Activated effector memory CD4-positive, alpha-beta T cell treated with Interleukin-2 at 50 U/mL for 16 hours (primary cell): ENCODE data around the gene HOXB7.

ENCODE experiments used
- DNase-seq: peaks from one replicate; pipeline ENCODE4 v3.0.0-alpha.2; 2020

The HOXB7 gene

DNA sequence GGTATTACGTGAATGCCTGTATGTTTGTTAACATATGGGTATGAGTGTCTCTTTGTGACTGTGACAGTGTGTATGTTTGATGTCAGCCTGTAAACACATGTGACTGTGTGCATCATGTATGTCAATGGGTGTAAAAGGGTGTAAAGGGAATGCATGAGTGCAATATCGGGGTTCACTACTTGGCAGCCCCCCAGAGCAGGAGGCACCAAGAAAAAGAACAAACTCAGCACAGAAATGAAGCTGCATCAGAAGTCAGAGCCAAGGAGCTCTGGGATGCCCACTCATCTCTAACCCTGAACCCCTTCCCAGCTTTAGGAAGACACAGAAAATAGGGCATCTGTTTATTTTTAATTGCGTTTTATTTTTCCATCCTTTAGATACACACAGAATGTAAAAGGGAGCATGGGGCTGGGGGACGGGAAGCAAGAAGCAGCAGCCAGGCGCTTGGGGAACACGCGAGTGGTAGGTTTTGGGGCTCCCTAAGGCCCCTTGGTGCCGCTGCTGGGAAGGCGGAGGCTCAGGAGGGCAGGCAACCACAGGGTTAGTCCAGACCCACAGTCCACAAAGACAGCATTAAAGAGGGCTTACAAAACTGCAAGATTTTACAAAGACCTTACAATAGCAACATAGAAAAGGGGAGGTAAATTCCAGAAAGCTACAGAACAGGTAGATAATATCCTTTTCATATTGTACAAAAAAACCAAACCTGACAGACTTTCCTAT is 3.8 kb downstream of the HOXB7 start:
- no peak for DNase-seq

DNA sequence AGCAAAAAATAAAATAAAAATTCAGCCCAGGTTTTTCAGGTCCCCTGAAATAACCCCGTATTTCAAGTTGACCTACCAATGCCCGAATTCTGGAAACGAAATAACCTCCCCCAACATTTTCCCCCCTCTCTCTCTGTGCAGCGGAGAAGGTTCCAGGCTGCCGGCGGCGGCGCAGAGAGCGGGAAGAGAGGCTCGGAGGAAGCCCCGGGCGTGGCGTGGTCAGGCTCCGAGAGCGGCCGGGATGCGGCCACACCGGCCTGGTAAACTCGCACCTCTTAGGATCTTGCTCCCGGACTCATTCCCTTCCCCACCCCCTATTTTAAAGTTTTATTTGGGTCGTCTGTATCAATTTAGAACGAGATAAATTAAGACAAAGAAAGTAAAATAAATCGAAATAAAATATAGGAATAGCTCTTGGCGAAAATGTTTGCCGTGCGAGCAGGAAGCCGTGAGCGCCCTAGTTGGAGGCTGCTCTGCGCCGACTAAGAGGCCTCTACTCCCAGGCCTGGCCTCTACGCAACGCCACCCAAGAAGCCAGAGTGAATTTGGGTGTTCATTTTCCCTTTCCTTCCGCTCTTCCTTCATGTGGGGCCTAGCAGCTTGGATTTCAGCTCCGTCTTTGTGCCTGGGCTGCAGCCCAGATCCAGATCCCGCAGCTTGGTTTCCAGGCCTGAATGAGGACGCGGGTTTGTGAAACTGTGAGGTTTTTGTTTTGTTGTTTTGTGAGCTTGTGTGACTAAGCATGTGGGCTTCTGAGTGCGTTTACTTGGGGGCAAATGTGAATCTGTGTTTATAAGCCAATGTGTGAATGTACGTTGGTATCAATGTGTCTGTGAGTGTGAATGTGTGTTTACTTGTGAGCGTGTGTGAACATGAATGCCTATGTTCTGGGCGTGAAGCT is 4.6 kb downstream of the HOXB7 start:
- DNase-seq, result no peak

DNA sequence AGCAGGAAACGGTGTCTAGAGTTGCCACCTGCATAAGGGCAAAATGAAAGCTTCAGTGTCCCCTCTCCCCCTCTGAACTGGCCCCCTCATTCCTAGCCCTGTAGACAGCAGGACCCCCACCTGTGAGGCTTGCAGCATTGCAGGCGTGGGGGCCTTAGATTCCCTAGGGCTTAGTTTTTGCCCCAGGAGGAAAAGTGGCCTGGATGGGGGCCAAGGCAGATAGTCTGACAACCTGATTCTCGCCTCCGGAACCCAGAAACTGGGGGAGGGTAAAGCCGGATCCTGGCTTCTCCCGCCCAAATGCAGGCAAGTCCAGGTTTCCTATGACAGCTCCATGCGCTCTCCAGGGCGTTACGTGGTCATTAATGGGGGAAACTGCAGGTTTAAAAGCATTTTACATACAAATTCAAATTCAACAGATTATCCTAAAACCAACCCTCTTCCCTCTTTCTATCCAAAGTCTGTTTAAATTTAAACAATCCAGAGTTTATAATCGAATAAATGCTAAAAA is 5.4 kb downstream of the HOXB7 start:
- no peak for DNase-seq

DNA sequence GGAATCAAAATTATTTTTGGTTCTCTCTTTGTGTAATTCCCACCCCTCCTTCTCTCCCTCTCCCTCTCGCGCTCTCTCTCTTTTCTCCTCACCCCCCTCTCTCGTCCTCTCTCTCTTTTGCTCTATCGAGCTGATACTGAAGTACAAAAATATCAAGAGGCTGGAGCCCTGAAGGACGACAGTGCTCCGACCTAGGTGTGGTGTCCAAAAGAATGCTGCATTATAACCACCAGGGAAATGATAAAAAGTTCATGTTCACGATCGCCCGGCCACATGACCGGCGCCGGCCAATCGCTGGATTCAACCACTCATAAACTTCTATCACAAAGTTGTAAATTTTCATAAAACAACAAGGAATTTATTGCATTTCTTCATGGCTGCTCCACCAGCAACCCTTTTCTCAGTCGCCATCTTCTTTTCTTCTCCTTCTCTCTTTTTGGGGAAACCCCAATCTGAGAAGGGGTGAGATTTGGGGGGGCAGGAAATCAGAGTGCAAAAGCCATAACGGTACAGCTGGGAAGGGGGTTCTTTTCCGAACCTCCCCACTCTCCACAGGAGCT is 6.0 kb downstream of the HOXB7 start, which contains the start of gene HOXB6:
HOXB6 (minus strand) TSS at position 217 of the 560 bp plus-strand sequence. CDS start 6,836 bp downstream, outside the sequence.
- no peak for DNase-seq

DNA sequence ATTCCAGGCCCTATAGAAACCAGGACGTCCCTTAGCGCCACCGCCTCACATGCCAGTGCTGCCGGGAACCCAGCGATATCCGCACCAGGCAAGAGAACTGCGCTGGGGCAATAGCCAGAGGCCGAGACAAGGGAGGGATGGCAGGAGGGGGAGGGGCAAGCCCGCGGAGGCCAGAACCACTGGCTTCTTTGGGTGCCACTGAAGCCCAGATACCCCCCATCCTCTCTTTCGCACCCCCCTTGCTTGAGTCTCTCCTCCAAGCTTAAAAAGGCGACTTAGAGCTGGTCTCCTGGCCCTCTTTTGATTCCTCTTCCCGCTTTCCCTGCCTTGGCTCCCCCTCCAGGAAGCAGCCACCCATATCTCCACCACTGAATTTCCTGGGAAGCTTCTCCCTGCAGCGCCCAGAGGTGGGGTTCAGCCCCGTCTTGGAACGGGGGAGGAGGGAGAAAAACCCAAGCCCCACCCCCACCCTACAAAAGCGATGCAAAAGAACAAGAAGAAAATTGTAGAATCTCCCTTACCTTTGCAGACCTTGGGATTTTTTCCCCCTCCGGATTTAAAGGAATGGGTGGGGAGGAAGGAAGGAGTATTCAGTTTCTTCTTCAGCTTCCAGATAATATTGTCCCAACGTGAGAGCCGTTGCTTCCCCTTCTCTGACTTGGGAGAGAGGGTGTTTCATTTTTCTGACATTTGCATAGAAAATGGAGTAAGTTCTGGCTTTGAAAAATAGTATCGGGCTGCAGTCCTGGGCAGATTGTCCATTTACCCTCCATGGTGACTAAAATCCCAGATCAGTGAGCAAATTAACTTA is 6.7 kb downstream of the HOXB7 start:
- DNase-seq, result no peak

DNA sequence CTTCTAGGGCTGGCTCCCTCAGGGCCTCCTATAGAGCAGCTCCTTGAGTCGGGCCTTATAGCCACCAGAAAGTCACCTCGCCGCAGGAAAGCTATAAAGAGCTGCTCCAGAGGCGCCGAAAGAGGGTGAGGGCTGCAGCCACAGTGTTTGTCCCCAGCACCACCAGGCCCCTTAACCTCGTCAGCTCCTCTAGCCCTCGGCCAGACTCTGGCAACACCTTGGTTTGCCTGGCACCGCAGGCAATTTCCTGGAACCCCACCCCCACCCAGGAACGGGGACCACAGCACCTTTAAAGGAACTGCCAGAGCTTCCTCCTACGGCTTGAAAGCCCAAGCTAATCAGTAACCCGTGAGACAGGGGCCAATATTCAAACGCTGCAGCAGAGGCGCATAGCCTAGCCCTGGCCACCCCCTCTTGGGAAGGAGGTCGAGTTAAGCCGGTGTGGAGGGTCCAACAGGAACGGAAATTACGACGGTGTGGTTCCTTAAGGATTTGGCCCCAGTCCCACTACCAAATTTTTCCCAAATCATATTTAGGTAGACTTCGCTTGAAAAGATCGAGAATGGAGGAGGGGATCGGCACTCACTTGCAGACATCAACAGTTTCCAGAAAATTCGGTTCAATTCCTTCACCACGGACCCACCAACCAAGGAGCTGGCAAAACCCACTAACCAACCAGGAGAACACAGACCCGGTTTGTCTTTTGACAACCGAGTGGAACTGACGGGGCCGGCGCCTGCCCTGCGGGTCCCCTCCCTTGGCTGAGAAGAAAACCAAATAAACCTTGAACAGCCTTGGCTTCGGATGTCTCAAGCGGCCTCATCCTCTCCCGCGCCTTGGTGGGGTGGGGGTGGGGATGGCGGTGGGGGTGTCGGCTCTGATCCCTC is 9.0 kb downstream of the HOXB7 start:
- no peak for DNase-seq

DNA sequence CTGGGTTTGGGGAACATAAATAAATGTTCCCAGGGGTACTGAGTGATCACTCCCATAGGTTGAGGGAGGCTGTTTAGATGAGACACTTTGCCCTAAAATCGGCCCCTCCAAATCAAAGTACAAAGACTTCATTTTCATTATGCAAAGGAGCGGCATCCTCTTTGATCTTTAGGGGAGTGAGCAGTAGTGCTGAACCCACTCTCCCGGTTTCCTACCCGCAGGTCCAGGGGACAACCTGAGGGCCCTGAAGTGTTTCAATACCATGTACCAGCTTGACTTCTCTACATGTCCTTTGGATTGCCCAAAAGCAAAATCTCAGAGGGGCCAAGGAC is 9.6 kb downstream of the HOXB7 start:
- DNase-seq, result no peak

DNA sequence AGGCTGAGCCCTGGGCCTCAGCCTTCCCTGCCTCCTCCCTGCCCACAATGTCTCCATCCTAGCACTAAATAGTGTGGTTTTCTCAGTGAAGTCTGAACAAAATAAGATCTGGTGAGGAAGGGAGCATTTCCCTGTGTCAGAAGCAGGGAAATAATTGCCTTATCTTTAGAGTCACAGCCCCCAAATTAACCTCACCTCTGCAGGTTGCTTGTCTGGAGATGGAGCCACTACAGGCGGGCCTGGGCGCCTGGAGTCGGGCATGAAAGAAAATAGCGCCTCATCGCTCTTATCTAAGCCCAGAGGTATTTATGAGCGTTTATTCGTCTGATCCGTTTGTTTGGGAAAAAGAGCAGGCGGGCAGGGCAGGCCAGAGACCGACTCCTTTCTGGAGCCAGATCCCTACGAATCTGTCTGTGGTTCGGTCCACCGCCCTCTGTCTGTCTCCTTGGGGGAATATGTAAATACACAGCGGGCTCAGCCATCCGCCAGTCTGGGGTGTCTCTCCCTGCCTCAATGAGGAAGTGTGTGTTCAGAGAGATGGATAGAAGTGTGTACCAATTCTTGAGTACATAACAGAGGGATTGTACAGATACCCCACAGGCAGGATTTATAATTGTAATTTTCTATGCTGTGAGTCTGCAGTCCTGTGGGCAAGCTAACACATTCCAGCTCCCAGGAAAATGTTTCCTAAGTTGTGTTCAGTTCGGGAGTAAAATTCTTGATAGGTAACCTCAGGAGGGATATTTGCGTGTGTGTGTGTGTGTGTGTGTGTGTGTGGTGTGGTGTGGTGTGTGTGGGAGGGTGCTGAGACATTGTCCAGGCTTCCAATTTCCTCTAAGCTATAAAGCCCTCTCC is 10.3 kb downstream of the HOXB7 start:
- DNase-seq, result no peak

DNA sequence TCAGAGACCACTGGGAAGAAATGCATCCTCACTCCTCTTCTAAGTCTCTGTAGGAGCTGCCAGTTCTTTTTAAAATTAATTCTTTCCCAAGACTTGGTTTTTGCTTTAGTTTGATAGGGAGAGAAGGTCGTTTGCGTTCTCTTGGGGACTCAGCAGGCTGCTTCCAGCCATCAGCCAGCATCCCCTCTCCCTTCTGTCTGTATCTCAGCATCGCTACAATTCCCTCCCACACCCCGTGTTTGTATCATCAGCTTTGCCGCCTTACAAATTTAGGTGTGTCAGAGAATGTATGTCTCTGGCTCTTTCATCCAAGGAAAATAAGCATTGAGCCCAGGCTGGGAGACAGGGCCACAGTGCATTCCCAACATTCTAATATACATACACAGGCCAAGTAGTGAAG is 11.5 kb downstream of the HOXB7 start:
- DNase-seq, result no peak

DNA sequence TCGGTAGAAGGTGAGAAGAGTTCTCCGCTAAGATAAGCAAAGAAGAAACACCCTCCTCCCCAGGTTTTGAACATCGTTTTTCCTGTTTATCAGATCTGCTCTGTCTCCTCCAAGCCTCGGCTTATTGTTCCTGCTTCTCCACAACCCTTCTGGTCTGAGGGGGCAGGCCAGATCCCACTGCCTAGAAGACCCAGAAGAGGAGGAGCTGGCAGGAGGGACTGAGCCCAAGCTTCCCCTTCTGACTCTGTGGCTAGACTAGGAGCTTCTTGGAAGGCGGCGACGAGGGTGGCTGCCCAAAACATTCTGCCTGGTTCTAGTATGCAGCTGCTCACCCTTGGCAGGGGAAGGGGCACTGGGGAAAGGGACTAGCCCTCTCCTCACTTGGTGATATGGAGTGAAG is 12.1 kb downstream of the HOXB7 start:
- DNase-seq, result no peak

DNA sequence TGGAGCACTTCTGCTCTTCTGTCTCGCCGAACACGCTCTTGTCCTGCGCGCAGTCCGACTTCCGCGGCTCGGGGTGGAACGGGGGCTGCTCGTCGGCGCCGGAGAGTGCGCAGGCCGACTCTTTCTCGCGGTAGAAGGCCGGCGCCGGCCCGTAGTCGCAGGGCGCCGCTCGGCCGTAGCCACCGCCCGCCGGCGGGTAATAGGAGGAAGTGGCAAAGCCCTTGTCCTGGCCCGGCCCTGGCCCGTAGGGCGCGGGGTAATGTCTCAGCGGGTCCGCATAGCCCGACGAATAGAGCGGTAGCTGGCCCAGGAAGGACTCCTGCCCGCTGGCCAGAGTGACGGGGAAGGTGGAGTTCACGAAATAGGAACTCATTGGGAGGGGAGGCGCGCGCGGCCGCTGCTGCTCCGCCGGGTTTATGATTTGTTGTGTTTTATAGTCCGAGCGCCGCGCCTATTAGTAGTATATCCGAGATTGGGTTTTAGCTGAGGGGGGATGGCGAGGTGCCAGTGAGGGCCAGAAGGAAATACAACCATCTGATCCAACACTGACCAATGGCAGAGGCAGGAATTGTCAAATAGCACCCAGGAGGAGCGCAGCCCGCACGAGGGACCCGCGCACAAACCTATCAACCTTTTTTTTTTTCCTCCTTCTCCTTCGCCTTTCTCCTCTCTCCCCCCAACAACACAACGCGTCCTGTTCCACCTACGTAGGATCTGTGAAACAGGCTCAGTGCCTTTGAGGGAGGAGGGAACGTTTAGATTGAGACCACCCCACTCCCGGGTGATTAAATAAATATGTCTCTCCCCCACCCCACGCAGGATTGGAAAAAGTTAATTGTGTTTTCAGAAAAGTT is 12.8 kb downstream of the HOXB7 start:
- no peak for DNase-seq

DNA sequence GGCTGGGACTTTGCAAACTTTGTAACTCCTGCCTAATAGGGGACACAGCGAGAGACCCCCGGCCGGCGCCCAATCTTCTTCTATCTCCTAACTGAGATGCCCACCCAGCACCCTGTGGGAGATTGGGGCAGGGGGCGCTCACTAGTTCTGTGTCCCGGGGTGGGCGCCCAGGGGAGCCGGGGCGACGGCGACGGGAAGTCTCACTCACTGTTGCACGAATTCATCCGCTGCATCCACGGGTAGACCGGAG is 13.4 kb downstream of the HOXB7 start:
- no peak for DNase-seq

DNA sequence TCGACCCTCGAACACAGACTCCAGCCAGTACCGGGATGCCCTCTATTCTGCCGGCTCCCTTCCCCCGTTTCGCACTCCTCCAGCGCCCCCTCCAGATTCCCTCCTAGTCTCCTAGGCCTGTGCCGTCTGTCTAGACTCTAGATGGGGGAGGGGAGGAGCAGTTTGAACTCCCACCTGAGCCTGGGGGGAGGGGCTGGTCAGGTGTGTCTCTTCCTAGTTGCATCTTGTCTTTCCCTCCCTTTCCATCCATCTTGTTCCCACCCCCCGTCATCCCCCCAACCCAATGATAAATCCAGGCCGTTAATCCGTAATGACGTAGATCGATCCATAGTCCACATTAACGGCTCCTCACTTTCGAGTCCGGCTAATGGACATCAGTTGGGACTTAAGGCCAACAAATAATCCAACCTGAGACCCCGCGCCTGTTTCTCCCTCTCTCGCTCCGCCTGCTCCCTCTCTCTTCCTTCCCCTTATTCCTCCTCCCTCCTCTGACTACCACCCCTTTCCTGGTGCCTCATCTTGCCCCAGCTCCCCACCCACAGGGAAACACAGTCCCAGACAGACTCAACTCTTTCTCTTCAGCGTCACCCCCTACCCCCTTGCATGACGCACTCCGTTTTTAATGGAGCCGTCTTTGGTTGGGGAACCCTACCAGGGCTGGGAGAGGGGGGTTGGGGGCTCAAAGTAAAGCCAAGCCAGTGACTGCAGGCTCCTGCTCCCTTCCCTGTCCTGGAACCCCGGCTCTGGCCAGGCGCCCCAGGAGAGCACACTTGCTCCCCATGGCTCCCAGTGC is 13.9 kb downstream of the HOXB7 start:
- no peak for DNase-seq

DNA sequence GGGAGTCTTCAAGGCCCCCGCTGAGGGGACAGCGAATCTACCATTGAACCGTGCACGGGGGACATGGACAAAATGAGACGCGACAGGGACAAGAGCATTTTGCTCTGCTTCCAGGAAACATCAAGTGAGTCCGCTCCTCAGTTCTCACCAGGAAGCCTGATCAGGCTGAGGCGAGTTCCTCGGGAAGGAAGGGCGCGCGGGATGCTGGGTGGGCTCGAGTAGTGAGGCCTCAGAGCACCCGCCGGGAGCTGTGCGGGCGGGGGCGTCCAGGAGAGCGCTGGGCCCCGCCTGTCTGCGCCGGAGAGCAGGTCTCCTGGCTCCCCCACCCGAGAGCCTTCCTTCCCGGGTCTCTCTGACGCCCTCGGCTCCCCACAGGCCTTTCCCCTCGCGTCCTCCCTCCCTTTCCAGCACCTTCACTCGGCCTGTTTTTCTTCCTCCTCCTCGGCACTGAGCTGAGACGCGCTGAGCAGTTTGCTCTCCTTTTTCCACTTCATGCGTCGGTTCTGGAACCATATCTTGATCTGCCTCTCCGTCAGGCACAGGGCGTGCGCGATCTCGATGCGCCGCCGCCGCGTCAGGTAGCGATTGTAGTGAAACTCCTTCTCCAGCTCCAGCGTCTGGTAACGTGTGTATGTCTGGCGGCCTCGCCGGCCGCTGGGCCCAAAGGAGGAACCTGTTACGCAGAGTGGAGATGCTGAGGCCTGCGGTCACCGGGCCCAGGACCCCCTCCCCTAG is 14.7 kb downstream of the HOXB7 start:
- DNase-seq, result no peak

DNA sequence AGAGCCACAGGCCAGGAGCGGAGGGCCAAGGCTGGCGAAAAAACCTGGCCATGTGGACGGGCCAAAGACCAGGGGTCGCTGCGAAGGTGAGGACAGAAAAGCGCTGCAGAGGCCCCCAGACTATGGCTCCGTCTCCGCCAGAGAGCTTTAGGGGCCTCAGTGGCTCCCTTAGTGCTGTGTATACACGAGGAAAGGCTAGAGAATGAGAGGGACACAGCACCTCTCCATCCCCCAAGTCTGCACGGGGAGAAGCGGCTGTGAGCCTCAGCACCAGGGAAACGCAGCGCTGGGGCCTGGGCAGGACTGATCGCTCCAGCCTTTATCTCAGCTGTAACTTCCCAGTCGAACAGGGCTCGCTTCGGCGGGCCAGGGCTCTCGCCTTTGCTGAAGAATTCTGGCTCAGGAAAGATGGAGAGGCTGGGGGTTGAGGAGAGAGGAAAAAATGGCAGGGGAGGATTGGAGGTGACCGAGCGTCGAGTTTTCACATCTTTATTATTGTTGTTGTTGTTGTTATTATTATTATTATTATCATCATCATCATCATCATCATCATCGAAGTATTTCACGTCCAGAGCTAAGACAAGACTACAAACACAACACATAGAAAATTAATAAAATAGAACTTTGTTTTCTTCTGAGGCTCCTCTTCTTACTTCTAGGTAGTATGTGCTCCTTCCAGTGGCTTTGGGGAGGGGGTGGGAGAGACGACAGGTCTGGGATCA is 15.4 kb downstream of the HOXB7 start:
- no peak for DNase-seq

DNA sequence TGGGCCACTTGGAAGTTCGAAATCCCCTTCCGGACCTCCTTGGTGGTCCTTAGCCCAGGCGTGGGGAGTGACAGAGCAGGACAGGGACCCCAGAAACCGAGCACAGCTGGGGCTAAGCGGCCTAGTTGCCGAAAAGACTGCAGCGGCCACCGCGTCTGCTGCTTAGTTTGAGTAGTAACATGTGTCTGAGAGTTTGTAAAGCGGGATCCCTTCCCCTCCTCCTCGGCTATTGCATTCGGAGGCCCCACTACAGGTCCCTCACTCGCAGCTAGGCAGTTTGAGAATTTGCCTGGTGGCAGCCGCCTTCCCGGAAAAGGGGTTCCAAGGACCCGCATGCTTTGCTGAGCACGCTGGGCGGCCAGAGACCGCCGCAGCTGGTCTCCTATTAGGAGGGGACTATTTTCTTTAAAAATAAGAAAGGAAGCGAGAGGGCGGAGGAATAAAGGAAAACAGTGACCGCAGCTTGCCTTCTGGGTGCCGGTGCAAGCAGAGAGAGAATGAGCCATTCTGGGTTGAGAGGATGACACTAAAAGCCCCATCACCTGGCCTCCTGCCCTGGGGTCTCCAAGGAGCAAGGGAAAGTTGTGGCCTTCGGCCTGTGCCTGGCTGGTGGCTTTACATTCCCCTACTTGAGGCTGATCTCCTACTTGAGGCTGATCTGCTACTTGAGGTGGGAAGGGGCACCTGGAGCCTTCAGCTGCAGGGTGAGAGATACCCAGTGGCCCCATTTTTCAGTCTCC is 16.1 kb downstream of the HOXB7 start:
- no peak for DNase-seq
